Endothelial cell of umbilical vein (primary cell): ENCODE measurements around the gene ITPR2. TPM values are rescaled to one million over a fixed set of nuclear protein-coding genes. Genes with fewer than 3 reads are reported as not detected.

Source experiments
- BruUV-seq: library from RNA; stranded (reverse); fragments of 400-500 nt; replicated peaks from 2 replicates; lab custom pipeline; 2021; lab: Mats Ljungman, UMichigan
- CTCF ChIA-PET: fragments of 300-600, 350-600 bp; sonication (Branson Sonifier 250); formaldehyde crosslinking; loops from one replicate; lab custom pipeline; 2021; ENCODE audit warnings: antibody characterized with exemption, inconsistent platforms; lab: Charles Lee
- POLR2A ChIA-PET: fragments of 300-600, 350-600 bp; sonication (Branson Sonifier 250); formaldehyde crosslinking; loops from one replicate; lab custom pipeline; 2021; ENCODE audit warnings: antibody characterized with exemption, inconsistent platforms; lab: Charles Lee
- DNase-seq: peaks from one replicate; pipeline ENCODE4 v3.0.0-alpha.2; 2011; ENCODE audit warnings: low read depth, low spot score
- FAIRE-seq: peaks from 2 replicates; lab custom pipeline; 2011; peaks lifted over from hg19 to GRCh38; lab: Jason Lieb, UNC
- H2AFZ ChIP-seq: 2 replicates; pipeline ENCODE4 v1.6.0; 2012; ENCODE audit warnings: low read depth, low read length, control low read depth, inconsistent platforms
- H3K27ac ChIP-seq: 2 replicates; pipeline ENCODE4 v1.5.1; 2011; ENCODE audit warnings: low read depth, mild to moderate bottlenecking, control low read depth, low read length, moderate library complexity; ENCODE audit not compliant: insufficient read depth
- H3K27me3 ChIP-seq, 2 experiments: 2 replicates each; pipeline versions ENCODE4 v1.6.0 to v1.6.1; 2011; ENCODE audit warnings: low read length in 2 of 2, mixed read lengths in 1 of 2; ENCODE audit not compliant: control insufficient read depth in 2 of 2, insufficient read depth in 2 of 2
- H3K36me3 ChIP-seq, 2 experiments: 2 replicates in 1 of 2; 3 replicates in 1 of 2; pipeline ENCODE4 v1.5.1; 2011; ENCODE audit warnings: low read length in 2 of 2, mild to moderate bottlenecking in 1 of 2, moderate library complexity in 1 of 2; ENCODE audit not compliant: control insufficient read depth in 2 of 2, insufficient read depth in 2 of 2; ENCODE audit errors: extremely low read depth in 1 of 2
- H3K4me1 ChIP-seq: 3 replicates; pipeline ENCODE4 v1.5.1; 2011; ENCODE audit warnings: mild to moderate bottlenecking, low read length; ENCODE audit not compliant: control insufficient read depth, insufficient read depth; ENCODE audit errors: extremely low read depth
- H3K4me2 ChIP-seq: 2 replicates; pipeline ENCODE4 v1.6.1; 2011; ENCODE audit warnings: low read length, control low read depth, mixed read lengths; ENCODE audit not compliant: insufficient read depth
- H3K4me3 ChIP-seq, 3 experiments: fragments of 200-600 bp in 1 of 3; sonication (generic), shearing (Covaris generic) in 1 of 3; replicated peaks in 1 of 3; 2 replicates each; pipeline ENCODE4 v1.5.1; 2011 to 2016; ENCODE audit warnings: control low read depth in 3 of 3, low read length in 3 of 3, mild to moderate bottlenecking in 2 of 3, inconsistent platforms in 1 of 3, low read depth in 1 of 3, moderate library complexity in 1 of 3; ENCODE audit not compliant: insufficient read depth in 1 of 3
- H3K79me2 ChIP-seq: 2 replicates; pipeline ENCODE4 v1.6.0; 2012; ENCODE audit warnings: low read length, inconsistent platforms; ENCODE audit not compliant: control insufficient read depth, insufficient read depth
- H3K9ac ChIP-seq: replicated peaks from 2 replicates; pipeline ENCODE3; 2011; ENCODE audit warnings: low read length, control low read depth; ENCODE audit not compliant: insufficient read depth; ENCODE audit errors: extremely low read depth
- H3K9me1 ChIP-seq: replicated peaks from 3 replicates; pipeline ENCODE4 v1.6.0; 2011; ENCODE audit warnings: mild to moderate bottlenecking, low read length; ENCODE audit not compliant: control insufficient read depth, insufficient read depth; ENCODE audit errors: extremely low read depth
- H3K9me3 ChIP-seq: replicated peaks from 2 replicates; pipeline ENCODE4 v1.5.1; 2012; ENCODE audit warnings: low read length, inconsistent platforms; ENCODE audit not compliant: control insufficient read depth, insufficient read depth
- H4K20me1 ChIP-seq: replicated peaks from 2 replicates; pipeline ENCODE3; 2011; ENCODE audit warnings: mild to moderate bottlenecking, low read length; ENCODE audit not compliant: control insufficient read depth, insufficient read depth; ENCODE audit errors: extremely low read depth
- CTCF ChIP-seq, 2 donors: IDR thresholded peaks; 1 replicate in 1 of 2; 2 replicates in 1 of 2; pipeline ENCODE4 v1.5.1; 2011; ENCODE audit warnings: low read length in 2 of 2, mild to moderate bottlenecking in 2 of 2, moderate library complexity in 2 of 2, control low read depth in 1 of 2, inconsistent platforms in 1 of 2, low read depth in 1 of 2; ENCODE audit not compliant: insufficient read depth in 1 of 2; ENCODE audit errors: extremely low read depth in 1 of 2
- EZH2 ChIP-seq: IDR thresholded peaks from 2 replicates; pipeline ENCODE4 v1.6.1; 2012; ENCODE audit warnings: borderline replicate concordance, low read depth, mild to moderate bottlenecking, moderate library complexity, low read length, inconsistent platforms; ENCODE audit not compliant: severe bottlenecking
- FOS ChIP-seq: IDR thresholded peaks from 2 replicates; pipeline ENCODE4 v1.6.1; 2011; ENCODE audit warnings: mild to moderate bottlenecking, low read length, moderate library complexity, borderline replicate concordance; ENCODE audit not compliant: insufficient read depth
- GATA2 ChIP-seq: IDR thresholded peaks from 2 replicates; pipeline ENCODE4 v1.7.0; 2011; ENCODE audit warnings: low read depth, mild to moderate bottlenecking, moderate library complexity, mixed read lengths, low read length; ENCODE audit not compliant: insufficient read length, insufficient read depth
- JUN ChIP-seq: IDR thresholded peaks from 2 replicates; pipeline ENCODE4 v1.6.1; 2011; ENCODE audit warnings: borderline replicate concordance, low read depth; ENCODE audit not compliant: insufficient read length, insufficient read depth
- MYC ChIP-seq: IDR thresholded peaks from one replicate; pipeline ENCODE4 v1.6.1; 2011; ENCODE audit warnings: mild to moderate bottlenecking, low read depth, low read length
- POLR2A ChIP-seq: IDR thresholded peaks from 2 replicates; pipeline ENCODE4 v1.6.1; 2012; ENCODE audit warnings: low read depth, mild to moderate bottlenecking, control low read depth, low read length
- POLR2AphosphoS5 ChIP-seq: IDR thresholded peaks from 2 replicates; pipeline ENCODE4 v1.6.1; 2012; ENCODE audit warnings: low read depth, mild to moderate bottlenecking, control low read depth, low read length, moderate library complexity; ENCODE audit not compliant: insufficient read depth
- dilution Hi-C: fragments of 300-500 bp; cut with MboI; formaldehyde crosslinking; loops from one replicate; pipeline ENCODE4 v1.15.0; 2019; ENCODE audit warnings: low sequenced_read_pairs; ENCODE audit not compliant: extremely low pct_ligation_motif_present
- intact Hi-C: fragments of 100-400 bp; cut with micrococcal nuclease; formaldehyde crosslinking; loops from one replicate; pipeline ENCODE4 v1.10.0; 2022
- polyA plus RNA-seq, 4 experiments: library from polyadenylated mRNA; depleted of rRNA in 3 of 4; stranded (reverse) in 3 of 4; unstranded in 1 of 4; fragments of >200 nt; gene quantifications; 2 replicates each; pipeline versions ENCODE4 v1.2.1 to v1.2.3, GENCODE V29; 2011 to 2012; ENCODE audit warnings: missing spikeins in 1 of 4
- total RNA-seq: library from RNA; stranded (reverse); gene quantifications from 2 replicates; pipeline ENCODE4 v1.2.3, GENCODE V29; 2021
- TF ChIP-seq, protein P1 (sequence below): IDR thresholded peaks from 2 replicates; pipeline ENCODE4 v1.6.1; 2011; ENCODE audit not compliant: insufficient read depth, insufficient read length

Gene ITPR2
- total and polyA plus RNA-seq, 2 donors (not counting 3 experiments of a cell fraction or from before 2014, with no cell fraction given) = 16.2 to 86.8 TPM

GRCh38 chr12:26403601-26404000 lies 429.4 kb downstream of the ITPR2 start:
- Histone ChIP-seq H3K9me3 (no peaks in the 10 kb centered on the region), H3K27me3 (no peaks in the 10 kb centered on the region), H3K4me3 (no peak overlapping the region), H3K9ac (no peak overlapping the region), H3K4me1 (no peaks in the 10 kb centered on the region), H2AFZ (no peak overlapping the region), H3K79me2 (no peaks in the 10 kb centered on the region), H3K36me3 (peaks cover 3 to 5% of the 10 kb centered on the region in 2 experiments), H3K9me1 (no peaks in the 10 kb centered on the region), H3K4me2 (no peak overlapping the region), H3K27ac (no peak overlapping the region), H4K20me1 (no peaks in the 10 kb centered on the region)
- dilution Hi-C loops = no loop called here
- ChIA-PET POLR2A (no interaction called here), CTCF (interaction anchor here (1.3 to 1.5 kb wide), 2 partner anchors 281 to 285 kb away, joined by 4 to 5 read pairs; no protein-coding TSS in a partner anchor)
- TF ChIP-seq FOS (no peak), CTCF (IDR thresholded peaks at IDR 0.05; ENCODE audit: extremely low read depth in 1 of 2, insufficient read depth in 1 of 2, low read depth in 1 of 2, low read length in 2 of 2) (no peak), JUN (no peak), POLR2A (no peak), POLR2AphosphoS5 (no peak)
- DNase-seq = no peak
- FAIRE-seq = no peak
- intact Hi-C loops = no loop called here
- BruUV-seq = no TSS peak

DNA sequence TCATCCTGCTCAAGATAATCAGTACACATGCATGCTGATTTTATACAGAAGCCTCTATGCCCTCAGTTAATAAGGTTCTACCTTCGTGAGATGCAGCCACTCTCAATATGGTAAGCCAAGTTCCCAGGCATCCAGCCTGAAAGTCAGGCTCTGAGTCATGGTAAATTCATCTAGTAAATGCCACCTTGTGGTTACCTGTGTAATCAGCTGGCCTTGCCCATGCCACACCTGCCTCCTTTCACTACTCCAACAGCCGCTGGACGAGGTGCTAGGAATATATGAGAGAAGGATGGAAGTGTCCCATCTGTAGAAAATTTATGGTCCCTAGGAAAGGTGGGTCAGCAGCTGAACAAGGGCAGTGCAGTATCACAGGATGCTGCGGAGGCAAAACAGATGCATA lies 430.3 kb downstream of the ITPR2 start:
- dilution Hi-C loops = no loop called here
- no peak for TF ChIP-seq POLR2AphosphoS5
- TF ChIP-seq, protein P1, sequence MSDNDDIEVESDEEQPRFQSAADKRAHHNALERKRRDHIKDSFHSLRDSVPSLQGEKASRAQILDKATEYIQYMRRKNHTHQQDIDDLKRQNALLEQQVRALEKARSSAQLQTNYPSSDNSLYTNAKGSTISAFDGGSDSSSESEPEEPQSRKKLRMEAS = no peak
- TF ChIP-seq GATA2 = no peak
- TF ChIP-seq CTCF (IDR thresholded peaks at IDR 0.05; ENCODE audit: extremely low read depth in 1 of 2, insufficient read depth in 1 of 2, low read depth in 1 of 2, low read length in 2 of 2) = no peak
- TF ChIP-seq POLR2A = no peak
- TF ChIP-seq JUN = no peak
- TF ChIP-seq FOS = no peak
- TF ChIP-seq MYC = no peak
- TF ChIP-seq EZH2 = no peak
- CTCF ChIA-PET = interaction anchor here (1.5 kb wide), 1 partner anchor 281 kb away, joined by 5 read pairs; no protein-coding TSS in a partner anchor

More for the DNA sequence above, 430.3 kb downstream of the ITPR2 start:
- H4K20me1 ChIP-seq = no peaks in the 10 kb centered on the region
- H3K4me3 ChIP-seq = no peak overlapping the region
- no peak overlapping the region for H2AFZ ChIP-seq
- intact Hi-C loops = no loop called here
- H3K79me2 ChIP-seq = no peaks in the 10 kb centered on the region
- H3K4me2 ChIP-seq = no peak overlapping the region
- FAIRE-seq = no peak
- H3K4me1 ChIP-seq = no peaks in the 10 kb centered on the region
- no peaks in the 10 kb centered on the region for H3K9me3 ChIP-seq
- H3K36me3 ChIP-seq = peaks cover 3 to 6% of the 10 kb centered on the region in 2 experiments
- H3K9me1 ChIP-seq = no peaks in the 10 kb centered on the region
- no TSS peak for BruUV-seq
- DNase-seq = no peak
- no peak overlapping the region for H3K27ac ChIP-seq
- no peaks in the 10 kb centered on the region for H3K27me3 ChIP-seq
- no peak overlapping the region for H3K9ac ChIP-seq
- POLR2A ChIA-PET = no interaction called here
